GM18867 (cell line): Measurements from ENCODE around the gene MTCL1.

Experiments used
- ATAC-seq: cut with Tn5 transposase; IDR thresholded peaks from one replicate; pipeline ENCODE4 v1.9.1; 2021; ENCODE audit warnings: mild to moderate bottlenecking, moderate library complexity; ENCODE audit not compliant: unreplicated experiment

MTCL1 gene

DNA sequence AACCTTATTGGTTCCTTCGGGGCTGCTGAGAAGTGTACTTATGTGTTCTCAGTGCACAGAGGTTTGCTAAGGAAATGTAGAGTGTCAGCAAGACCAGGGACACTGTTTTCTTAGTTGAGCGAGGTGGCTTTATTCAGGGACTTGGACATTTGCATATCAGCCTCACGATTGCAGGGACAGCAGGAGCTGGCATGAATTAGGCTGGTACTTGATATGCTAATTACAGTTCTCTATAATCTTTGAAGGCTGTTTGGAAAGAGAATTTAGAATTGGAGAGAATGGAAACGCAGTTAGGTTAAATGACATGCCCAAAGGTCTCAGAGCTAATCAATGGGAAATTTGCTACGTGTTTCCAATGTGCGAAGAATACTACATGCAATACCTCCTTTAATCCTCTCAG, 18.7 kb upstream of the MTCL1 start:
- ATAC-seq: no peak

- ATAC-seq: no peak
Measured at GRCh38 chr18:8688216-8688800, 17.0 kb upstream of the MTCL1 start.

- ATAC-seq: no peak
Measured at GRCh38 chr18:8688816-8689215, 16.5 kb upstream of the MTCL1 start.

GRCh38 chr18:8689517-8689916, 15.8 kb upstream of the MTCL1 start:
- ATAC-seq: no peak

- no peak for ATAC-seq
Measured at GRCh38 chr18:8694891-8695290, 10.5 kb upstream of the MTCL1 start.

DNA sequence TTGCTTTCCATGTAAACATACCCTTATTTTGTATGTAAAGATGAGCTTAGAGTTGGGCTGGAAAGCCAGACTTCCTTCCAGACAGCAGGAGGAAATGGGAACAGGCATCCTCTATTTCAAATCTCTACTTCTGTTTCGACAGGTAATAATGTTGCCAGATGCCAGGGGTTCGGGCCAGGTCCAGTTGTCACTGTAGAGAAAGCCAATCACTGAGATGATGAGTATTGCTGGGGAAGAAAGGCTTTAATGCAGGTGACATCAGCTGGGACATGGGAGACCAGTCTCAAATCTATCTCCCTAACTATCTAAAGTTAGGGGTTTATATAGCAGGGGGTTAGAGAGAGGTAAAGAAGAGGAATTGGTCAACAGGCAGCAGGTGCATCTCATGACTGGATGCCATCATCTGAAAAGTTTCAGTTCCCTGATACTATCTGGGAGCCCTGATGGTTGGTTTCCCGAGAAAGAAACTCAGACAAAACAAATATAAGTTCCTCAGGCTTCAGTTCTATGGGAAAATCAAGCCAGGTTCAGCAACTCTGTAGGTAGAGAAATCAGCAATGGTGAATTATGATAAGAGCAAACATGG, 9.3 kb upstream of the MTCL1 start:
- ATAC-seq: peak; percentile 58

DNA sequence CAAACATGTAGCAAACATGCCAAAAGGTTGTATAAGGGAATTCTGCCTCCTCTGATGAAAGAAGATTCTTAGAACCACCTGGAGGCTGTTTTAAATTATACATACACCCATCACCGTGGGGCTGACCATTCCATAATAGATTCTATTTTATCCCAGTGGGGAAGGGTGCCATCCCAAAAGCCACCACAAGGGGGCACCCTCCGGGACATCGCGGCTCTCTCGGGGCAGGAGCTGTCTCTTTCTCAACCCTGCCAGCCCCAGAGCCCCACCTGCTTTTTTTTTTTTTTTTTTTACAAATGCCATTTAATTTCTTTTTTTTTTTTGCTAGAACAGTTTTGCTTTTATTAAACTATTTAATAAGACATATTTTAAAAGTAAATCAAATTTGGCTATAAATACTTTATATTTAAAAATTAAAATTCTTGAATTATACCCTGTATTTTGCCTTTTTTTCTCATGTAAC, 8.6 kb upstream of the MTCL1 start:
- ATAC-seq: peak; percentile 59

GRCh38 chr18:8699126-8699525, 6.2 kb upstream of the MTCL1 start:
- no peak for ATAC-seq

DNA sequence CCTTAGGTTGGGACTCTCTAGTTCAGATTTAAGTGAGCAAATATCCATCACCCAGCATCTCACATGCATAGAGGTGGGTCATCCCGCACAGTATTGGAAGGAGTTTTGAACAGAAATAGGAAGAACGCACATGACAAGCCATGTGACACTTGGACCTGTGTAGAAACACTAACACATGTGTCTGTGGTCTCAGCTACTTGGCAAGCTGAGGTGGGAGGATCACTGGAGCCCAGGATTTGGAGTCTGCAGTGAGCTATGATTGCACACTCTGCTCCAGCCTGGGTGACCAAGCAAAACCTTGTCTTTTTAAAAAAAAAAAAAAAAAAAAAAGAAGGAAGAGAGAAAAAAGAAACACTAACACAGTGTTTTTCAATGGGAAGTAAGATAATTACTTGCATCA, 5.4 kb upstream of the MTCL1 start:
- ATAC-seq: no peak

- no peak for ATAC-seq
Measured at GRCh38 chr18:8701546-8702118, 3.7 kb upstream of the MTCL1 start.

- ATAC-seq: no peak
Measured at GRCh38 chr18:8702668-8703067, 2.7 kb upstream of the MTCL1 start.

DNA sequence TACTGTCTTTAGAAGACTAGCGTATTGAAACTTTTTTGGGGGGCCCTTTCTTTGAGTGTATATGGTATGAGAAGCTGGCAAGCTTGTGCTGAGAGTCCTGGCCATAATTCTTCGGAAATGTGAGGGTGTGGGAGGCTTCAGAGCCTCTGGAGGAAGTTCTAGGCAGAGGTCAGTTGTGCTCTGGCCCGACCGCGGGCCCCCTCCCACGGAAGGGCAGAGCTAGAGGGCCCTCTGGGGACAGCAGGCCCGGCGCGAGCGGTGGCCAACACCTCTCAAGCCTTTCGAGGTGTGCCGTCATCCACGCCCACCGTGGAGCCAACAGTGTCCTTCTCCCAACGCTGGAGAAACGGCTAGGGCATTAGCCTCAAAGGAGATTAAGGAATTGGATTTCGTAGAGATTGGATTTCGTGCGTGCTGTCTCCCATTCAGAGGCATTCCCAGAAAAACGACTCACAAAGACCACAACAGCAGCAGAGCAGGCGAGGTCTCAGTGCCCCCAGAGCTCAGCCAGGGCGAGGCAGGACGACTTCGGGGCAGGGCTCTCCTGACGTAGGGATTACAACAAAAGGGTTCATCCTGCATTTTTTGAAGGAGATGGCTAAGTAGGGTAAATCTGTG, 2.2 kb upstream of the MTCL1 start:
- no peak for ATAC-seq

GRCh38 chr18:8703781-8704301, 1.5 kb upstream of the MTCL1 start:
- ATAC-seq: no peak

GRCh38 chr18:8704361-8705237, 757 bp upstream of the MTCL1 start:
- ATAC-seq: peak; percentile 85

DNA sequence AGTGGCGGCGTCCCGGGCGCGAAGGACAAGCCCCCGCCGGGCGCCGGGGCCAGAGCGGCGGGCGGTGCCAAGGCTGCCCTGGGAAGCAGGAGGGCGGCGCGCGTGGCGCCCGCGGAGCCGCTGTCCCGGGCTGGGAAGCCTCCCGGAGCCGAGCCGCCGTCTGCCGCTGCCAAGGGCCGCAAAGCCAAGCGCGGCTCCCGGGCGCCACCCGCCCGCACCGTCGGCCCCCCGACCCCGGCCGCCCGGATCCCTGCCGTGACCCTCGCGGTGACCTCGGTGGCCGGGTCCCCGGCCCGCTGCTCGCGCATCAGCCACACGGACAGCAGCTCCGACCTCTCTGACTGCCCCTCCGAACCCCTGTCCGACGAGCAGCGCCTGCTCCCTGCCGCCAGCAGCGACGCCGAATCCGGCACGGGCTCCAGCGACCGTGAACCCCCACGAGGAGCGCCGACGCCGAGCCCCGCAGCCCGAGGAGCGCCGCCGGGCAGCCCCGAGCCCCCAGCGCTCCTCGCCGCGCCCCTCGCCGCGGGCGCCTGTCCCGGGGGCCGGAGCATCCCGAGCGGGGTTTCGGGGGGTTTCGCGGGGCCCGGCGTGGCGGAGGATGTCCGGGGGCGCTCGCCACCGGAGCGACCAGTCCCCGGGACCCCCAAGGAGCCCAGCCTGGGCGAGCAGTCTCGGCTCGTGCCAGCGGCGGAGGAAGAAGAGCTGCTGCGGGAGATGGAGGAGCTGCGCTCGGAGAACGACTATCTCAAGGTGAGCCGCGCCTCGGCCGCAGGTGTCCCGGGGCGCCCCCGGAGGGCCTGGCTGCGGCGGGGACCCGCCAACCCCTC, 820 bp downstream of the MTCL1 start:
- ATAC-seq: peak; percentile 3

- ATAC-seq: no peak
Measured at GRCh38 chr18:8706791-8707555, 1.6 kb downstream of the MTCL1 start.

GRCh38 chr18:8707556-8708300, 2.4 kb downstream of the MTCL1 start:
- no peak for ATAC-seq

GRCh38 chr18:8708670-8709069, 3.3 kb downstream of the MTCL1 start:
- ATAC-seq: no peak
